ENCODE results near the gene ZNF580.

ZNF580 gene

GRCh38 chr19:55640577-55641425, at the start of gene ZNF580:
Gene ZNF580 (plus strand): TSS chr19:55641002. CDS start chr19:55642509, 1,507 bp downstream.
- peak; percentile 39 for DNase-seq (ENCODE audit: low read depth)

- DNase-seq (ENCODE audit: low read depth): no peak
Measured at GRCh38 chr19:55591555-55591954, 49.2 kb upstream of the ZNF580 start.

GRCh38 chr19:55592391-55593090, 48.3 kb upstream of the ZNF580 start:
- no peak for DNase-seq (ENCODE audit: low read depth)

- DNase-seq (ENCODE audit: low read depth): no peak
Measured at GRCh38 chr19:55593096-55593772, 47.6 kb upstream of the ZNF580 start.

GRCh38 chr19:55594996-55595545, 45.7 kb upstream of the ZNF580 start:
- no peak for DNase-seq (ENCODE audit: low read depth)

GRCh38 chr19:55596304-55596703, 44.5 kb upstream of the ZNF580 start:
- DNase-seq (ENCODE audit: low read depth): no peak

GRCh38 chr19:55597501-55597921, 43.3 kb upstream of the ZNF580 start:
- no peak for DNase-seq (ENCODE audit: low read depth)

- DNase-seq (ENCODE audit: low read depth): no peak
Measured at GRCh38 chr19:55598034-55598433, 42.8 kb upstream of the ZNF580 start.

- peak; percentile 89 for DNase-seq (ENCODE audit: low read depth)
Measured at GRCh38 chr19:55598719-55599467, 41.9 kb upstream of the ZNF580 start.

GRCh38 chr19:55599468-55599841, 41.3 kb upstream of the ZNF580 start, which contains the start of gene FIZ1:
Gene FIZ1 (minus strand): TSS chr19:55599517. CDS start chr19:55597865, 1,652 bp downstream.
- peak; percentile 92 for DNase-seq (ENCODE audit: low read depth)

GRCh38 chr19:55599842-55600661, 40.8 kb upstream of the ZNF580 start, which contains the start of gene ZNF524:
Gene ZNF524 (plus strand): TSS chr19:55600288. CDS start chr19:55602113, 1,825 bp downstream.
- peak; percentile 68 for DNase-seq (ENCODE audit: low read depth)

- DNase-seq (ENCODE audit: low read depth): no peak
Measured at GRCh38 chr19:55600662-55601028, 40.2 kb upstream of the ZNF580 start.

GRCh38 chr19:55601084-55601483, 39.7 kb upstream of the ZNF580 start:
- DNase-seq (ENCODE audit: low read depth): no peak

GRCh38 chr19:55602104-55603001, 38.4 kb upstream of the ZNF580 start:
- no peak for DNase-seq (ENCODE audit: low read depth)

GRCh38 chr19:55603115-55603514, 37.7 kb upstream of the ZNF580 start:
- no peak for DNase-seq (ENCODE audit: low read depth)

GRCh38 chr19:55603581-55604292, 37.1 kb upstream of the ZNF580 start:
- no peak for DNase-seq (ENCODE audit: low read depth)

- peak; percentile 98 for DNase-seq (ENCODE audit: low read depth)
Measured at GRCh38 chr19:55605207-55605636, 35.6 kb upstream of the ZNF580 start.

- DNase-seq (ENCODE audit: low read depth): no peak
Measured at GRCh38 chr19:55605637-55606470, 34.9 kb upstream of the ZNF580 start, which contains the start of gene ZNF865. Gene ZNF865 (plus strand): TSS chr19:55605647. CDS start chr19:55613619, 7,972 bp downstream.

Data from stimulated activated CD8-positive, alpha-beta memory T cell treated with anti-CD3 and anti-CD28 coated beads, Interleukin-7, amount 100 ng/mL, for 24 hours (primary cell).